Endothelial cell of umbilical vein (primary cell): ENCODE measurements around the gene HTR7.

Experiments
- JUN ChIP-seq: IDR thresholded peaks from 2 replicates; pipeline ENCODE4 v1.6.1; 2011; ENCODE audit warnings: borderline replicate concordance, low read depth; ENCODE audit not compliant: insufficient read length, insufficient read depth
- TF ChIP-seq, protein P1 (sequence below), 2 donors: IDR thresholded peaks; 1 replicate in 1 of 2; 2 replicates in 1 of 2; pipeline ENCODE4 v1.5.1; 2011; ENCODE audit warnings: low read length in 2 of 2, mild to moderate bottlenecking in 2 of 2, moderate library complexity in 2 of 2, control low read depth in 1 of 2, inconsistent platforms in 1 of 2, low read depth in 1 of 2; ENCODE audit not compliant: insufficient read depth in 1 of 2; ENCODE audit errors: extremely low read depth in 1 of 2

DNA sequence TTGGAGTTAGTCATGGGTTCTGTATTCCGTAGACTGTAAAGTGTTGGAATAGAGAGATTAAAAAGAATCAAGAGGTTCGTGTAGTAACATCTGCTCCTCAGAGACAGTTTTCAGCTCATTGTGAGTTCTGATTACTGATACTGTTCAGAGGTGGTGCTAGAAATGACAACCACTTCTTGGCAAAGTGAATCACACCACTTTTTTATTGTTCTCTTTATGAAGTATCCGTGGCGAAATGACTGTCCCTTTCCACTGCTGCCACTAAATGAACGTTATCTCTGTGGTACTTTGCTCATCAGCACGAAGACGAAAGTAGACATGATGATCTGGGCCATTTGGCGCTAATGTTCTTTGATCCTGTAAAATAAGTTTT lies 14.8 kb upstream of the HTR7 start:
- TF ChIP-seq JUN: no peak
- TF ChIP-seq, protein P1, sequence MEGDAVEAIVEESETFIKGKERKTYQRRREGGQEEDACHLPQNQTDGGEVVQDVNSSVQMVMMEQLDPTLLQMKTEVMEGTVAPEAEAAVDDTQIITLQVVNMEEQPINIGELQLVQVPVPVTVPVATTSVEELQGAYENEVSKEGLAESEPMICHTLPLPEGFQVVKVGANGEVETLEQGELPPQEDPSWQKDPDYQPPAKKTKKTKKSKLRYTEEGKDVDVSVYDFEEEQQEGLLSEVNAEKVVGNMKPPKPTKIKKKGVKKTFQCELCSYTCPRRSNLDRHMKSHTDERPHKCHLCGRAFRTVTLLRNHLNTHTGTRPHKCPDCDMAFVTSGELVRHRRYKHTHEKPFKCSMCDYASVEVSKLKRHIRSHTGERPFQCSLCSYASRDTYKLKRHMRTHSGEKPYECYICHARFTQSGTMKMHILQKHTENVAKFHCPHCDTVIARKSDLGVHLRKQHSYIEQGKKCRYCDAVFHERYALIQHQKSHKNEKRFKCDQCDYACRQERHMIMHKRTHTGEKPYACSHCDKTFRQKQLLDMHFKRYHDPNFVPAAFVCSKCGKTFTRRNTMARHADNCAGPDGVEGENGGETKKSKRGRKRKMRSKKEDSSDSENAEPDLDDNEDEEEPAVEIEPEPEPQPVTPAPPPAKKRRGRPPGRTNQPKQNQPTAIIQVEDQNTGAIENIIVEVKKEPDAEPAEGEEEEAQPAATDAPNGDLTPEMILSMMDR (IDR thresholded peaks at IDR 0.05; ENCODE audit: extremely low read depth in 1 of 2, insufficient read depth in 1 of 2, low read depth in 1 of 2, low read length in 2 of 2): no peak
